ENCODE data around the gene FAXC.

FAXC gene

GRCh38 chr6:99349171-99350141 is at the start of gene FAXC:
Gene FAXC, minus strand, starts transcription at chr6:99349674. Its CDS starts 302 bp downstream, at chr6:99349372.
- DNase-seq, result no peak

- DNase-seq, result no peak
Measured at GRCh38 chr6:99397287-99397686, 47.8 kb upstream of the FAXC start.

DNA sequence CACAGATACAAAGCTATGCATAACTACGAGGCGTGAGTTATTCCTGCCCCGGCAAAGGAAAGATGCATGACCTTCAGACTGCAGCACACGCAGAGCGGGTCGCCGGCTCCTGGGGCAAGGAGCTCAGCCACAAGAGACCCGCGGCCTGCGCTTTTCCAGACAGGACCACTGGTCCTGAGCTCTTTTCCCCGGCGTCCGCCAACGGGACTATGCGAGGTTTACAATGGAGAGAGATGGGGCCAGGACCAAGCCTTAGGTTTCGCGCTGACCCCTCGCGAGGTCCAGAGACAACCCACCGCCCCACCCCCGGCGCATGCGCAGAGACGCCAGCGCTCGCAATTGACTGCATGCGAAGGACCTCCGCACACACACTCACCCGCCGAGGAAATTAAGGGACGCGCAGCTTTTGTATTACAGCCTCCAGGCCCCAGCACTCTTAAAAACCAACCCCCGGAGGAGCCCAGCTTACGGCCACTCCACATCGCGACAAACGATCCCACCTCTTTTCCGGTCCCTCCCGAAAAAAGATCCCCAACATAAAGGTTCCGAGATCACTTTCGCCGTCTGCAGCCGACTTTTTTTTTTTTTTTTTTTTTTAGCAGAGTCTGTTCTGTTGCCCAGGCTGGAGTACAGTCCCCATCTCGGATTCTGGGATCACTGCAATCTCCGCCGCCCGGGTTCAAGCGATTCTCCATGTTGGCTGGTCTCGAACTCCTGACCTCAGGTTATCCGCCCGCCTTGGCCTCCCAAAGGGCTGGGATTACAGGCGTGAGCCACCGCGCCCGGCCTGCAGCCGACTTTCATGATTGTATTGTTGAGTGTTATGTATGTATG is 44.4 kb upstream of the FAXC start, which contains the start of gene COQ3:
TSS of gene COQ3 (minus strand) at position 498 of the 834 bp plus-strand sequence. CDS start at position 482, 16 bp downstream.
- DNase-seq, result peak; percentile 62

GRCh38 chr6:99393366-99393697 is 43.9 kb upstream of the FAXC start:
- DNase-seq, result no peak

- no peak for DNase-seq
Measured at GRCh38 chr6:99390896-99391295, 41.4 kb upstream of the FAXC start.

- DNase-seq, result no peak
Measured at GRCh38 chr6:99384507-99384906, 35.0 kb upstream of the FAXC start.

- no peak for DNase-seq
Measured at GRCh38 chr6:99378636-99379035, 29.2 kb upstream of the FAXC start.

DNA sequence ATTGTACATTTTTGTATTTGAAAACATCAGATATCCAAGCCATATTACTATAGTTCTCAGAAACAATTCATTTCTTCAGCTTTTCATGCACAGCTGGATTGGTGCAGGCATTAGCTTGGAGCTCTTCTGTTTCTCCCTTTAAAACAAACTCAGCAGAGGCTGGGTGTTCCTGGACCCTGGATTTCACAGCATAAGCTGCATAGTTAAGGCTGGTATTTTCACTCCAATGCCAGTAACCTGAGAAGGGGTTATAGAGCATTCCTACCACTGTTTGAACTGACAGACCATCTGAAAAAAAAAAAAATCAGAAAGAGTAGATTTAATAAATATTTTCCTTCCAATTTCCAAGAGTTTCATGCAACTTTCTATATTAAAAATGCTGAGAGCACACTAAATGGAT is 20.1 kb upstream of the FAXC start:
- no peak for DNase-seq

- no peak for DNase-seq
Measured at GRCh38 chr6:99366852-99367251, 17.4 kb upstream of the FAXC start.

DNA sequence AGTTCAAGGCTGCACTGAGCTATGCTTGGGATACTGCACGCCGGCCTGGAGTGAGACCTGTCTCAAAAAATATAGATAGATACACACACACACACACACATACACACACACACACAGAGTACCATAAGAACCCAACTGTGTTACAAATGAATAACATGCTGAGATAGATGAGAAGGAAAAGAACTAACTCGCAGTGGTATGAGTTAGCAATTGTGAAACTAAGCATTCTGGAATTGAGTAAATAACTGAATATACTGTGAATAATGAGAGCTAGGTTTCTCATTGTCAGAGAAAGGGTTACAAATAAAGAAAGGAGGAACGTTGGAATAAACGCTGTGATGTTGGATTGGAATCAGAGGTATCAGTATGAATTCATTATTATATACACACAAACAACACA is 14.6 kb upstream of the FAXC start:
- DNase-seq, result no peak

GRCh38 chr6:99362678-99363268 is 13.3 kb upstream of the FAXC start:
- no peak for DNase-seq

- DNase-seq, result no peak
Measured at GRCh38 chr6:99359800-99360199, 10.3 kb upstream of the FAXC start.

DNA sequence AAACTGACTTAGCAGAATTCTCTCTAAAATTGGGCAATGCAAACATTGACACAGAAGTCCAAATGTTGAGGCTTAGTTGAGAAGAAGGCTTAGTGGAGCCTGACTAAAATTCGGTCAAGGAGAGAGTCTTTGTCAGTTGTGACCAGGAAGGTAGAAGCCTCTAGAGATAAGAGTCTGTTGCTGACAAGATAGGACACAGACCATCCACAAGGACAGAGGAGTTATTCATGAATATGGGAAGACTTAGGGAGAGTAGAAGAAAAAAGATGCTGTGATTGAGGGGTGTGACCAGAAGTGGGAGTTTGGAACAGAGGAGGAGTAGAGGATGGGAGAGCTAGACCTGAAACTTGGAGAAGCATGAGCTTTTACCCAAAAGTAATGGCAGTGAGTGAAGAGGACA is 7.2 kb upstream of the FAXC start:
- DNase-seq, result no peak

DNA sequence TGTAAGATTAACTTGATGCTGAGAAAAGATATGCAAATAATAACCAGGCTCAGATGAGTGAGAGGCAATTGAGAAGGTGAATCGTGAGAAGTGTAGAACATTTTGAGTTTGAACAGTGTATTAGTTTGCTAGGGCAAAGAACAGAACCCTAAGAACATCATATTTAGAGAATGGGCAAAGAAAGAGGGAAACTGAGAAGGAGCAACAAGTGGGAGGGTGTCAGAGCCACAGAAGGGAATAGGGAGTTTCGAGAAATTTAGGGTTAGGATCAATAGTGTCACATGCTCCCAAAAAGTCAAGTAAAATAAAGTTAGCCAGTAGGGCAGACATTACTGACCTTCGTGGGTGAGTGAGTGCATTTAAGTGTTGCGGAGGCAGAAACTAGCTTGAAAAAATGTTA is 5.5 kb upstream of the FAXC start:
- DNase-seq, result no peak

- DNase-seq, result no peak
Measured at GRCh38 chr6:99353126-99353525, 3.7 kb upstream of the FAXC start.

GRCh38 chr6:99350573-99350972 is 1.1 kb upstream of the FAXC start:
- DNase-seq, result no peak

GRCh38 chr6:99348288-99349170 is 945 bp downstream of the FAXC start:
- DNase-seq, result no peak

DNA sequence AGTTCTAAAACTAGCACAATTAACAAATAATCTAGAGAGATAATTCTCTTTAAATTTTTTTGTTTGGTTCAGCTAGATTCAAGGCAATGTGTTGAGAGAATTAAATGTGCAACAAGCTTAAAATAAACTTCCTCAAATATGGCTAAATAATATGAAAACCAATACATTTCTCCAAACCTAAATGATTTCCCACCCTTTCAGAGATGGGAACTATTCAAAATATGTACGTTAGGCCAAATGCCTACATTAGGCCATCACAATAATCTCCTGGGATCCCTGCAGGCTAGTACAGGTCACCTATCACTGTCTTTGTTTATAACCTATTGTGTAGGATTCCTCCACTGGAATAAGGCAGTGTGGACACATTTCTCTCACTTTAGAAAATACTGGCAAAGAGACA is 1.7 kb downstream of the FAXC start:
- DNase-seq, result no peak

- DNase-seq, result no peak
Measured at GRCh38 chr6:99346595-99346994, 2.9 kb downstream of the FAXC start.

GRCh38 chr6:99345164-99345563 is 4.3 kb downstream of the FAXC start:
- DNase-seq, result no peak

GRCh38 chr6:99344289-99344688 is 5.2 kb downstream of the FAXC start:
- no peak for DNase-seq

DNA sequence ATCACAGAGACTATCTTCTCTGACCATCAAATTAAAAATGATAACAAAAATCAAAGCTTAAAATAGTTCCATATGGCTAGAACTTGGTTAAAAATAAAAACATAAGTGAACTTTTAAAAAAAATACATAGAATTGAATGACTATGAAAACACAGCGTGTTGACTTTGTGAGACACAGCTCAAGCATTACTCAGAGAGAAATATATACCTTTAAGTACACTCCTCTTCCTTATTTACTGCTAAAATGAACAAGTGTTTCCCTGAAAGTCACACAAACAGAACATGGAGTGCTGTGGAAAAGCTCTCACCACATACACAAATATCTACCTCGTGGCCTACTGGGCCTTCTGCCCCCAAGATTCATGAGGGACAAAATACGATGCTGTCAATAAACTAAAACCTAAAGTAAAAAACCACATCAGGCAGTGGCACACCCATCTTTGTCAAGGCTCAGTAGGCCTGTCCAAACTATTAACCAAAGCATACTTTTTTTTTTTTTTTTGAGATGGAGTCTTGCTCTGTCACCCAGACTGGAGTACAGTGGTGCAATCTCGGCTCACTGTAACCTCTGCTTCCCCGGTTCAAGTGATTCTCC is 7.5 kb downstream of the FAXC start:
- no peak for DNase-seq
